Vagina (tissue), 2 donors: Measurements from ENCODE around the gene MPHOSPH9.

Experiments
- CTCF ChIP-seq, 3 experiments: fragments of 450-650 bp in 2 of 3; fragments of 200-600 bp in 1 of 3; sonication (generic) in 1 of 3; IDR thresholded peaks; one replicate each; pipeline ENCODE4 v1.5.1; 2017 to 2019; ENCODE audit warnings: antibody characterized with exemption in 3 of 3, mild to moderate bottlenecking in 2 of 3, moderate library complexity in 2 of 3
- POLR2A ChIP-seq, 2 donors: fragments of 450-650 bp; IDR thresholded peaks; one replicate each; pipeline ENCODE4 v1.6.1; 2017; ENCODE audit warnings: antibody characterized with exemption in 2 of 2, mild to moderate bottlenecking in 2 of 2, moderate library complexity in 2 of 2
- POLR2AphosphoS5 ChIP-seq, 2 donors: sonication (generic); formaldehyde crosslinking; IDR thresholded peaks; one replicate each; pipeline ENCODE4 v1.9.0; 2017; ENCODE audit warnings: antibody characterized with exemption in 2 of 2, mild to moderate bottlenecking in 2 of 2, low read depth in 1 of 2; ENCODE audit not compliant: insufficient read depth in 1 of 2

DNA sequence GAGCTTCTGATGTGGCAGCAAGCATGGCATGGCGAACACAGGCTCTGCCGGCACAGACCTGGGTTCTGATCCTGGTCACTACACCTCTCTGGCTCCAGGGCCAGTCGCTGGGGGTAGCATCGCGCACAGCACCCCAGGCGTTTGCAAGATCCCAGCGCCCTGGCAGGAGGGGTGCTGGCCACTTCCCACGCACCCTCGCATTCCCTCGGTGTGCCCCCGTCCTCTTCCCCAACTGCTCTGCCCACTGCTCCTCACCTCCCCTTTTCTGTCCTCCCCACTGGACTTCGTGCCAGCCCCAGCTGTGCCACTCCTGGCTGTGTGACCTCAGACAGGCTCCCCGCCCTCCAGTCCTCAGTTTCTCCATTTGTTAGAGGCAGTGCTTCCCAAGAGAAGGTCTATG, 35.9 kb upstream of the MPHOSPH9 start:
- TF ChIP-seq CTCF (IDR thresholded peaks at IDR 0.05) (no peak), POLR2AphosphoS5 (IDR thresholded peaks at IDR 0.05; ENCODE audit: insufficient read depth in 1 of 2, low read depth in 1 of 2) (no peak), POLR2A (IDR thresholded peaks at IDR 0.05) (no peak)
